Measurements from ENCODE around the gene TMEM214. TPM values are rescaled to one million over a fixed set of nuclear protein-coding genes. Genes with fewer than 3 reads are reported as not detected.

TMEM214 gene
- total RNA-seq, 1 experiment from 2014 or later, result 85.0 TPM

- H3K4me3 ChIP-seq (ENCODE audit: low read depth, low read length), result no peak overlapping the region
Measured at GRCh38 chr2:27023740-27024139, 9.0 kb upstream of the TMEM214 start.

GRCh38 chr2:27024188-27024587 lies 8.6 kb upstream of the TMEM214 start:
- POLR2A ChIA-PET, result no interaction called here
- CTCF ChIA-PET, result interaction anchor here (1.6 to 1.7 kb wide), 2 partner anchors 62 to 63 kb away, joined by 4 to 10 read pairs; no protein-coding TSS in a partner anchor
- Mint-ChIP-seq H3K27me3 (ENCODE audit: insufficient read depth, unreplicated experiment) (no peaks in the 10 kb centered on the region), H3K36me3 (ENCODE audit: insufficient read depth, unreplicated experiment) (peaks cover 10% of the 10 kb centered on the region), H3K4me1 (ENCODE audit: low read depth, unreplicated experiment) (peaks cover 26% of the 10 kb centered on the region), H3K27ac (ENCODE audit: unreplicated experiment) (no peak overlapping the region), H3K4me3 (ENCODE audit: unreplicated experiment) (no peak overlapping the region), H3K9me3 (ENCODE audit: unreplicated experiment) (no peaks in the 10 kb centered on the region)
- no peaks in the 10 kb centered on the region for H3K9me3 ChIP-seq
- no peaks in the 10 kb centered on the region for H3K36me3 ChIP-seq (ENCODE audit: control insufficient read depth, insufficient read depth, low read length)
- no peak for DNase-seq
- H3K4me3 ChIP-seq (ENCODE audit: low read depth, low read length), result no peak overlapping the region
- BruUV-seq (replicated peaks), result no TSS peak
- H3K27me3 ChIP-seq (replicated peaks; ENCODE audit: control insufficient read depth, insufficient read depth, low read length), result no peaks in the 10 kb centered on the region
- H3K4me1 ChIP-seq, result peaks cover 29% of the 10 kb centered on the region
- no peak for TF ChIP-seq CTCF (IDR thresholded peaks at IDR 0.05; ENCODE audit: insufficient read depth in 1 of 2, low read depth in 1 of 2, low read length in 1 of 2, severe bottlenecking in 1 of 2, unreplicated experiment in 1 of 2)
- intact Hi-C loops (cut with micrococcal nuclease; ENCODE audit: unreplicated experiment), result no loop called here

More at GRCh38 chr2:27023740-27024139, 9.0 kb upstream of the TMEM214 start:
- Histone ChIP-seq H3K4me1 (peaks cover 25% of the 10 kb centered on the region), H3K9me3 (no peaks in the 10 kb centered on the region), H3K27me3 (replicated peaks; ENCODE audit: control insufficient read depth, insufficient read depth, low read length) (no peaks in the 10 kb centered on the region), H3K36me3 (ENCODE audit: control insufficient read depth, insufficient read depth, low read length) (no peaks in the 10 kb centered on the region)
- no peak overlapping the region for H3K4me3 Mint-ChIP-seq (ENCODE audit: unreplicated experiment)
- TF ChIP-seq CTCF (IDR thresholded peaks at IDR 0.05; ENCODE audit: insufficient read depth in 1 of 2, low read depth in 1 of 2, low read length in 1 of 2, severe bottlenecking in 1 of 2, unreplicated experiment in 1 of 2), result no peak
- no TSS peak for BruUV-seq (replicated peaks)
- no peak for DNase-seq
- no peak overlapping the region for H3K27ac Mint-ChIP-seq (ENCODE audit: unreplicated experiment)
- peaks cover 26% of the 10 kb centered on the region for H3K4me1 Mint-ChIP-seq (ENCODE audit: low read depth, unreplicated experiment)
- CTCF ChIA-PET, result interaction anchor here (1.6 to 1.7 kb wide), 2 partner anchors 62 kb away, joined by 4 to 10 read pairs; no protein-coding TSS in a partner anchor
- H3K27me3 Mint-ChIP-seq (ENCODE audit: insufficient read depth, unreplicated experiment), result no peaks in the 10 kb centered on the region
- intact Hi-C loops (cut with micrococcal nuclease; ENCODE audit: unreplicated experiment), result no loop called here
- POLR2A ChIA-PET, result no interaction called here
- peaks cover 10% of the 10 kb centered on the region for H3K36me3 Mint-ChIP-seq (ENCODE audit: insufficient read depth, unreplicated experiment)
- no peaks in the 10 kb centered on the region for H3K9me3 Mint-ChIP-seq (ENCODE audit: unreplicated experiment)

GRCh38 chr2:27024812-27025211 lies 8.0 kb upstream of the TMEM214 start:
- Mint-ChIP-seq H3K4me3 (ENCODE audit: unreplicated experiment) (no peak overlapping the region), H3K27ac (ENCODE audit: unreplicated experiment) (no peak overlapping the region), H3K27me3 (ENCODE audit: insufficient read depth, unreplicated experiment) (no peaks in the 10 kb centered on the region), H3K9me3 (ENCODE audit: unreplicated experiment) (no peaks in the 10 kb centered on the region), H3K36me3 (ENCODE audit: insufficient read depth, unreplicated experiment) (peaks cover 10% of the 10 kb centered on the region), H3K4me1 (ENCODE audit: low read depth, unreplicated experiment) (peaks cover 23% of the 10 kb centered on the region)
- no peak for DNase-seq
- intact Hi-C loops (cut with micrococcal nuclease; ENCODE audit: unreplicated experiment), result no loop called here
- ChIA-PET POLR2A (no interaction called here), CTCF (interaction anchor here (1.6 to 1.7 kb wide), 2 partner anchors 61 to 63 kb away, joined by 4 to 10 read pairs; no protein-coding TSS in a partner anchor)
- no peaks in the 10 kb centered on the region for H3K9me3 ChIP-seq
- peak in 1 of 2 experiments; percentile 3 for TF ChIP-seq CTCF (IDR thresholded peaks at IDR 0.05; ENCODE audit: insufficient read depth in 1 of 2, low read depth in 1 of 2, low read length in 1 of 2, severe bottlenecking in 1 of 2, unreplicated experiment in 1 of 2)
- no peaks in the 10 kb centered on the region for H3K36me3 ChIP-seq (ENCODE audit: control insufficient read depth, insufficient read depth, low read length)
- no peak overlapping the region for H3K4me3 ChIP-seq (ENCODE audit: low read depth, low read length)
- H3K4me1 ChIP-seq, result peaks cover 34% of the 10 kb centered on the region
- BruUV-seq (replicated peaks), result no TSS peak
- H3K27me3 ChIP-seq (replicated peaks; ENCODE audit: control insufficient read depth, insufficient read depth, low read length), result no peaks in the 10 kb centered on the region

All from Caco-2 (cell line).